ENCODE results near the gene PLP1.

DNA sequence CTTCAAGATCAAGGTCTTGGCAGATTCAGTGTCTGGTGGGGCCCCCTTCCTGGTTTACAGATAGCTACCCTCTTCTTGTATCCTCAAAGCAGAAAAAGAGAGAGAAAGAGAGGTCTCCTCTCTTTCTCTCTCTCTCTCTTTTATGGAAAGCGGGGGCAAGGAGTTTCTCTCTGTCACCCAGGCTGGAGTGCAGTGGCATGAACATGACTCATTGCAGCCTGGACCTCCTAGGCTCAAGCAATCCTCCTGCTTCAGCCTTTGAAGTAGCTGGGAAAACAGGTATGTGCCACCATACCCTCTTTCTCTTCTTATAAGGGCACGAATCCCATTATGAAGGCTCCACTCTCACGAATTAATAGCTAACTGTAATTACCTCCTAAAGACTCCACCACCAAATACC, 35.2 kb downstream of the PLP1 start:
- TF ChIP-seq POLR2A (IDR thresholded peaks at IDR 0.05) (no peak), CTCF (IDR thresholded peaks at IDR 0.05) (no peak)
